ENCODE measurements around the gene SLC4A9.

The SLC4A9 gene

DNA sequence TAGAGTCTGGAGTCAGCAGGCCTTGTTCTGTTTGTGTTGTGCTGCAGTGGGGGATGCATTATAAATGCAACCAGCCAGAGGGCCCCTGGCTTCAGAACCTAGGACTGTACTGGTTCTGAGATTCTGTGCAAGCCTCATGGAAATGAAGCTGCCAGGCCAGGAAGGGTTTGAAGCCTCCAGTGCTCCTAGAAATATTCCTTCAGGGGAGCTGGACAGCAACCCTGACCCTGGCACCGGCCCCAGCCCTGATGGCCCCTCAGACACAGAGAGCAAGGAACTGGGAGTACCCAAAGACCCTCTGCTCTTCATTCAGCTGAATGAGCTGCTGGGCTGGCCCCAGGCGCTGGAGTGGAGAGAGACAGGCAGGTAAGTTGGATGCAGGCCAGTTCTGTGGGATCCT lies at the start of gene SLC4A9:
Gene SLC4A9, plus strand, starts transcription at position 94 of the 400 bp plus-strand sequence. Its CDS starts 43 bp downstream, at position 137.
- no peak for DNase-seq

- DNase-seq, result no peak
Measured at GRCh38 chr5:140310434-140310833, 49.6 kb upstream of the SLC4A9 start.

- peak; percentile 91 for DNase-seq
Measured at GRCh38 chr5:140311011-140311467, 49.0 kb upstream of the SLC4A9 start.

DNA sequence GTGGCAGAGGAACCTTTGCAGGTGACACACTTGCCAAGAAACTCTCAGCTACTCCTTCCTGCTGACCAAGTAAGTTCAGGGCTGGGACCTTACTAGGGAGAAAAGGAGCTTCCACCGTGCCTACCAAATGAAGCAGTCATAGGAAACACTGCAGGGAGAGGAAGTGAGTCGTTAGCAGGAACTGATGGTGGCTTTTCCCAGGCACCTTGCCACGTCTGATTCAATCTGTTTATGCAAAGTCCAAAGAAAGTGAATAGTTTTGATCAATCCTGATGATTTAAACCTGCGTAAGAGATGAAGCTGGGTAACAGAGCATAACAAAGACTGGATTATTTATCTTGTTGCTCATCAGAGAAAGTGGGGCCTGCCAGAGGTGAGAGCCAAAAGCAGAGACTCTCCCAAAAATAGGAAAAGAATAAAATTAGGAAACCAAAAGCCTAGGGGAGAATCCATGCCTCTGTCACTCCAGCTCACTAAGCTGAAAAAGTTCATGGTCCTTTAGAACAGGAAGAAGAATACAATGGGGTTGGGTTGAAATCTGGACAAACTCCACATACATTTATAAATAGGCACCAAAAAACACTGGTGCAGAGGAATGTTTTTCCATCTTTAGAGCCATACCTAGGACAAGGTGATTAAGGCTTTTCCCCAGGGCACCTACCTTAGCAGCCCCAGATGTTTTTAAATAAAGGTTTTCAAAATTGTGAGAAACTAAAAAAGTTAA lies 47.8 kb upstream of the SLC4A9 start:
- peak; percentile 73 for DNase-seq

- no peak for DNase-seq
Measured at GRCh38 chr5:140312791-140313189, 47.2 kb upstream of the SLC4A9 start.

DNA sequence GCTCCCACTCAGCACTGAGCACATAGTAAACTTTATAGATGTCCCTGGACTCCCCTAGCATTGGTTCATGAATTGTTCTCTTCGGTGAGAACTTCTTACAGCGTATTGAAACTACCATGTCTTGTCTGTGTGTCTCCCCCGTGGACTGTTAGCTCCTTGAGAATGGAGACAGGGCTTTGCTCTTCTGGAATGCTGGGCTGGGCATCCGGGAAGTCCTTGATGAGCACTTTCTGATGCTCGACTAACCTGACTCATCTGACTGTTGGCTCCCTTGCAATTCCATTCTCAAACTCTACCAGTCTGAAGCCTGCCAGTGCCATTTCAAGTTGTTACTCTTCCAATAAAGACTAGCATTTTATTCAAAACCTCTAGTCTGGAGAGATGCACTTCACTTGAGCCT lies 42.1 kb upstream of the SLC4A9 start:
- DNase-seq, result peak; percentile 87

DNA sequence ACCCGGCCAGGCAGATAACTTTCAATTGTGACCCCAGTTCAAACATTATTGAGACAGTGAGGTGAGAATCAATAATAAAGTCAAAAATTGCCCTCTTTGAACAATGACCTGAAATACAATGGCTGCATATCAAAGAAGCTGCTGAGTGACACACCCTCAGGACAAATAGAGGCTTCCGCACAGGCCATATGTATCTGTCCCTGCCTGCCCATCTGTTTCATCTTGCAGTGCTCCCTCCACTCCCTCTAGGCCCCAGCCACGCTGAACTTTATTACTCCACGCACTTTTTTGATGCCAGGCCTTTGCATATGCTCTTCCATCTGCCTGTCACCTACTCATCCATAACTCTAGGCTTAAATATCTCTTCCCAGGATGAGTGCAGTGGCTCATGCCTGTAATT lies 41.2 kb upstream of the SLC4A9 start:
- DNase-seq, result no peak

GRCh38 chr5:140319833-140320232 lies 40.2 kb upstream of the SLC4A9 start:
- no peak for DNase-seq

GRCh38 chr5:140321796-140322195 lies 38.2 kb upstream of the SLC4A9 start:
- DNase-seq, result no peak

DNA sequence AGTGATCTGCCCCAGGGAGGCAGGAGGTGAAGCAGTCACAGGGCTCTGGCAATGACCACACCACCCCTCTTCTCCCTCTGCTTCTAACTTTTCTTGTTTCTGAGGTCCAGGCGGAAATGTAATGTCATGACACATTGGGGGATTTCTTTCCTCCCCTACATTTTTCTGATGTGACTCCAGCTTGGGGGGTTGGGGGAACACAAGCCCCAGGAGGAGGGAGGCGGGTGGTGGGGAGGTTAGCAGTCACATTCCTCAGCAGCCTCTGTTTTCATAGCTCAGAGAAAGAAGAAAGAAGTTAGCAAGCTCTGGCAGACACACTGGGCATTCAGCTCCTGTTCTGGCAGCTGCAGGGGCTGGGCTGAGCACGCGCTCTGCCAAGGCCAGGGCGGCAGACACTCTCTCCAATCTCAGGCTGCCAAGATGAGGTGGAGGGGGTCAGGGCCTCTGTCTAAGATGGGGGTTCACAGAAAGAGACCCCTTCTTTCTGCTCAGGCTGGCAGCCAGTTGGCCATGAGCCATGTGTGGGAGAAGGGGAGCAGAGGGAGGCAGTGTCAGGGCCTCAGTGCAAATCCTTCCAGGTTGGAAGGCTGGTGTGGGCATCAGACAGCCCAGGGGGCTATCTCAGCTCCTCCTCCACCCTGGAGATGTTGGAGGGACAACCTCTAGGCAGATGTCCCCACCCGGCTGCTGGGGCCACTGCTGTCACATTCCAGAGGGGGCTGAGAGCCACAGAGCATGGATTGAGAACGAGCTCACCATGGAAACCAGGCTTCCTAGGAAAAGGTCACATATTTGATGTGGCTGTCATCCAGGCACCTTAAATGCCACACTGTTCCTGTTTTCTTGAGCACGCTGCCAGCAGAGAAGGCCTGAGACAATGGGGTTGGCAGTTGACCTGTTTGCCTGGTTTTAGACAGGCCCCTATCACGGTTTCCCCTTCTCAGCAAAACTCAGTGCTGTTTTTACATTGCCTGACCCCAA lies 37.0 kb upstream of the SLC4A9 start:
- peak; percentile 96 for DNase-seq

DNA sequence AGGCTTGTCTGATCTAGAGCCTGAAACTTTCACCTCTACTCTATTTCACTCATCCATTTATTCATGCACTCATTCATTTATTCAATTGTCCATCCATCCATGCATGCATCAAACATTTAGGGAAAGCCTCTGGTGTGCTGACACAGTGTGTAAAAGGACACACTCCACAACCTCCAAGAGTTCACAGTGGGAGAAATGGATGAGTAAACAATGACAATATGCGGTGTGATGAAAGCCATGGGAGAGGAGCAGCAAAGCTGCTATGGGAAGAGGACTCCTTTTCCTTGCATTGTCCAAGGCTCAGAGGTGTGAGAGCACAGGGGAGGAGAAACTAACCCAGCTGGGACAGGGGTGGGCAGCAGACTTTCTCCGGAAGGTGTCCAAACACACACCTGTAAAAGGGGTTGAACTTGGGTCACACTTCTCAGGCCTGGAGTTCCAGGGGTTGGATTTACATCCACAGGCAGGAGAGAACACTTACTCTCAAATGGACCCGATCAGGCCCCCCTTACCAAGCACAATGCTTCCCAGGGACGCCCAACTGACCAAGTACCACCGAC lies 35.9 kb upstream of the SLC4A9 start:
- DNase-seq, result no peak

GRCh38 chr5:140324617-140325241 lies 35.3 kb upstream of the SLC4A9 start:
- peak; percentile 85 for DNase-seq

DNA sequence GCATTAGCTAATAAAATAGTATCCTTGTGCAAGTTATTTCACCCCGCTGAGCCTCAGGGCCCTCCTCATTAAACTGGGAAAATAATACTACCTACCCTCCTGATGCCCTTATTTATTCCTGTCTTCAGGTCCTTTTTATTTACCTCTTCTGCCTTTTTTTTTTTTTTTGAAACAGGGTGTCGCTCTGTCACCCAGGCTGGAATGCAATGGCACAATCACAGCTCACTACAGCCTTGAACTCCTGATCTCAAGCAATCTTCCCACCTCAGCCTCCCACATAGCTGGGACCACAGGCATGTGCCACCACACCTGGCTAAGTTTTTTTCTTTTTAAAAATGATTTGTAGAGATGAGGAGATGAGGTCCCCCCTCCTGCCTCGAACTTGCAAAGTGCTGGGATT lies 34.5 kb upstream of the SLC4A9 start:
- no peak for DNase-seq

GRCh38 chr5:140327589-140327988 lies 32.4 kb upstream of the SLC4A9 start:
- no peak for DNase-seq

- DNase-seq, result no peak
Measured at GRCh38 chr5:140328036-140328764, 31.8 kb upstream of the SLC4A9 start.

GRCh38 chr5:140329739-140330481 lies 30.1 kb upstream of the SLC4A9 start:
- DNase-seq, result no peak

DNA sequence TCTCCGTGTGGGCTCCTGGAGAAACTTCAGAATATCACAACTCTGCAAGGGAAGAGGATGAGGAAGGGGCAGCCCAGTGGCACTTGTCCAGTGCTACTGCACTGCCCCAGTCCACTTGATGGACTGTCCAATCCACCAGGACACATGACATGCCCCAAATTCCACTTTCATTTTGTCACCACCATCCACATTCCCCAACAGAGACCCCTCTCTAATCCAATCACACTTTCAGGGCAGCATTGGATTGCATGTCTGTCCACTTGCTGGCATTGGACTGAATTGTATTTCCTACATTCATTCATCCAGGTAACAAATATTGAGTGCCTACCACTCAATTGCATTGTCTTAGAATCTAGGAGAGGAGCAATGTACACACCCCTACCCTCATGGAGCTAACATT lies 28.4 kb upstream of the SLC4A9 start:
- no peak for DNase-seq

DNA sequence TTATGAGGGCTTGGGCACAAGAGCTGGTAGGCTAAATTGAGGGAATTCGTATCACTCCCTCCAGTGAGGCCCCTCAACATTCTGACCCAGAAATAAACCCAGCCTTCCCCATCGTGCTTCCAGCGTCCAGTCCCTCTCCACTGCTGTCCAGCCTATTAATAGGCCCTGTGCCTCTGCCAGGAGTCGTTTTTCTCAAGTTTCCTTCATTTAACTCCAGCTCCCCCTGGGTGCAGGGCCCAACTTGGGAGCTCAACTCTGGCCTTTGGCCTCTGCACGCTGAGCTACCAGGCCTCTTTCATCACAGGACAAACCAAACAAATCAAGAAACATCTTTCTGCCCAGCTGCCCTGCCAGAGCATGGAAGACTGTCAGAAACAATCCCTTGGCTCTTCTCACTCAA lies 23.6 kb upstream of the SLC4A9 start:
- no peak for DNase-seq

DNA sequence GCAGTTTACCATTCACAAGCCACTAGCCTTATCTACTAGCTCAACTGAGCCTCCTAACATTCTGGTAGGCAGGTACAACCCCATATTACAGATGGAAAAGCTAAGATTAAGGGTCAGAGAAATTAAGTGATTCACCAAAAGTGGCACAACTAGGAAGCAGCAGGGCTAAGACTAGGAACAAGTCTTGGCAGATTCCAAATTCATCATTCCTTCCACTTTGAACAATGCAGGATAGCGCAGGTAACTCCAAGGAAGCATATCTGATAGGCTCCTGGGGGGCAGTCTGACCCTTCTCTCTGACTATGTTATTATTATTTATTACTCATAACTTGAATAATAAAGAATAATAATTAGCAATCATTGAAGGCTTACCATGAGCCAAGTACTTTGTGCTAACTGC lies 22.1 kb upstream of the SLC4A9 start:
- DNase-seq, result no peak

DNA sequence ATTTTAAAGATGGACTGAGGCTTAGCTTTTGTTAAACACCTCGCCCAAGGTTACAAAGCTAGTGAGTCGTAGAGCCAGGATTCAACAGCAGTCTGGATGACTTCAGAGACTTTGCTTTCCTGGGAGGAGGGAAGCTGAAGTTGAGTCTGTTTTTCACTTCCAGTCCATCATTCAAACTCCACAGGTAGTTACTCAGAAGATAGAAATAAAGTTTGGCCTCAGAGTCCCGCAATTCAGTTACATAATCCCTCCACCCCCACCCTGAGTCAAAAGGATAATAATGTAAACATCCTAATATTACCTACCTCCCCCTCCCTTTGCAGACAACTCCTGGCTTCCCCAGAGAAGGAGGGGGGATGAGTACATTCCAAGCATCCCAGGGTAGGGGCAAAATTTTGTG lies 21.7 kb upstream of the SLC4A9 start:
- DNase-seq, result peak; percentile 75

- DNase-seq, result no peak
Measured at GRCh38 chr5:140338908-140339307, 21.1 kb upstream of the SLC4A9 start.

DNA sequence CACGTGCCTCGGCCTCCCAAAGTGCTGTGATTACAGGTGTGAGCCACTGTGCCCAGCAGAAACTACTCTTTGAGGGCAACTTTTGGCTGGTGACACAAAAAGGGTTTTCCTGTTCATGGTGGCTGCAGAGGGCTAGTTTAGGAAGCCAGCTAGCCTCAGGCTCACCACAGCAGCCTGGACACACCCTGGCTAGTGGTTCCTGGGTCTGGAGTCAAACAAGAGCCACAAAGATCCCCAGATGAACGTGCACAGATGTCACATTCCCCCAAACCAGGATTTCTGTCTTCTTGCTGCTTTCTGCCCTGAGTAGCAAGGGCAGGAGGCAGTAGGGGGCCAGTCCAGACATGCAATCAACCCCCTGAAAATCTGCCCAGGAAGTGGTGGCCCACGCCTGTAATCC lies 20.4 kb upstream of the SLC4A9 start:
- DNase-seq, result no peak

Measured in NCI-H226 (cell line).